ENCODE measurements around the gene RAB8B.

RAB8B gene

DNA sequence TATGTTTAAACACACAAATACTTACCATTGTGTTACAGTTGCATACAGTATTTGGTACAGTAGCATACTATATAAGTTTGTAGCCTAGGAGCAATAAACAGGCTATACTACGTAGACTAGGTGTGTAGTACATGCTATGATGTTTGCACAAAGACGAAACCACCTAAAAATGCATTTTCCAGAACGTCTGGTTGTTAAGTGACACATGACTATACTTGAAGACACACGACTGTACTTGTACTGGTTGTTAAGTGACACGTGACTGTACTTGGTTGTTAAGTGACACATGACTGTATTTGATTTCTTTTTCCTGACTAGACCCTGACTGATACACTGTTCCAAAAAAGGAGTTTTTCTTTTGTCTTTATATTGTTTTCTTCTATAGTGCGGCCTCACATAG is 34.1 kb downstream of the RAB8B start:
- no peak overlapping the region for H3K4ac ChIP-seq (ENCODE audit: low read depth, low read length)
- H2AK5ac ChIP-seq (ENCODE audit: low read length): no peak overlapping the region
- peaks cover 0 to 5% of the 10 kb centered on the region in 2 experiments for H3K4me1 ChIP-seq (ENCODE audit: control insufficient read depth in 1 of 2, insufficient read depth in 2 of 2, low read length in 2 of 2)
- no peak overlapping the region for H3K14ac ChIP-seq (ENCODE audit: low read length)
- no peaks in the 10 kb centered on the region for H3K27me3 ChIP-seq (ENCODE audit: insufficient read depth, low read length)
- WGBS (ENCODE audit: extremely low coverage, insufficient coverage, insufficient read length): no CpG with 5 or more reads among the region's 6 CpGs
- no peak overlapping the region for H3K27ac ChIP-seq (ENCODE audit: low read depth, low read length)
- no peak overlapping the region for H3K18ac ChIP-seq (ENCODE audit: low read length)
- no peak overlapping the region for H4K8ac ChIP-seq (ENCODE audit: low read depth, low read length)
- H2BK12ac ChIP-seq (ENCODE audit: low read length): no peak overlapping the region
- H3K23ac ChIP-seq (ENCODE audit: low read length): no peak overlapping the region
- no peak overlapping the region for H2BK5ac ChIP-seq (ENCODE audit: low read depth, low read length, poor library complexity)
- no peak overlapping the region for H3K4me3 ChIP-seq (ENCODE audit: low read depth, low read length)
- no peaks in the 10 kb centered on the region for H3K79me1 ChIP-seq (ENCODE audit: low read length)
- peaks cover 0 to 2% of the 10 kb centered on the region in 2 experiments for H3K36me3 ChIP-seq (ENCODE audit: control insufficient read depth in 1 of 2, insufficient read depth in 2 of 2, low read length in 2 of 2)
- H3K79me2 ChIP-seq (ENCODE audit: control insufficient read depth, insufficient read depth, low read length, poor library complexity): no peaks in the 10 kb centered on the region
- no peak overlapping the region for H4K91ac ChIP-seq (ENCODE audit: low read depth, low read length)
- no peak overlapping the region for H2AFZ ChIP-seq (ENCODE audit: insufficient read depth, low read length, poor library complexity)
- H3K9ac ChIP-seq (ENCODE audit: low read length): no peak overlapping the region
- H4K12ac ChIP-seq (ENCODE audit: low read depth, low read length): no peak overlapping the region
- H3K9me3 ChIP-seq (ENCODE audit: insufficient read depth, low read depth, low read length): no peaks in the 10 kb centered on the region
- no peak overlapping the region for H2BK120ac ChIP-seq (ENCODE audit: insufficient read depth, low read length, poor library complexity)
- no peak overlapping the region for H3K4me2 ChIP-seq (ENCODE audit: low read length)
- no peak for DNase-seq

DNA sequence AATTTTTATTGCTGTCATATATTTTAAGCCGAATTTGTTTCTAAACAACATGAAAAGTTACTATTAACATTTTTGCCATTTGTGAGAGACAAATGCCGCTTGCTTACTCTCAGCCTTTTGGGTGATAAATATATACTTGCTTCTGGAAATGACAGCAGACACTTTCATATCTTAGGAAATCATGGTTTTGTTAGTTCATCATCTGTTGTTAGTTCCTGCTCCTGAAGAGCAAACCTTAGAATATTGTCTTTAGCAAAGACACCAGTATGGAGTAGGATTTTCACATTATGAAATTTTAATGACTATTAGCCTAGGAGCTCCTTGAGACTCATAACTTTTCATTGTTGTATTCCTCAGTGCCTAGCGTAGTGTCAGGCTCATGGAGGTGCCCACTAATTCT is 36.0 kb downstream of the RAB8B start:
- H3K4me3 ChIP-seq (ENCODE audit: low read depth, low read length): no peak overlapping the region
- H4K12ac ChIP-seq (ENCODE audit: low read depth, low read length): no peak overlapping the region
- H3K9me3 ChIP-seq (ENCODE audit: insufficient read depth, low read depth, low read length): no peaks in the 10 kb centered on the region
- no peak overlapping the region for H3K27ac ChIP-seq (ENCODE audit: low read depth, low read length)
- no peak overlapping the region for H2BK5ac ChIP-seq (ENCODE audit: low read depth, low read length, poor library complexity)
- no peak for DNase-seq
- H2AK5ac ChIP-seq (ENCODE audit: low read length): no peak overlapping the region
- no peaks in the 10 kb centered on the region for H3K79me2 ChIP-seq (ENCODE audit: control insufficient read depth, insufficient read depth, low read length, poor library complexity)
- H3K27me3 ChIP-seq (ENCODE audit: insufficient read depth, low read length): no peaks in the 10 kb centered on the region
- no peak overlapping the region for H4K91ac ChIP-seq (ENCODE audit: low read depth, low read length)
- H2BK120ac ChIP-seq (ENCODE audit: insufficient read depth, low read length, poor library complexity): no peak overlapping the region
- H2AFZ ChIP-seq (ENCODE audit: insufficient read depth, low read length, poor library complexity): no peak overlapping the region
- no peak overlapping the region for H3K4me2 ChIP-seq (ENCODE audit: low read length)
- no peak overlapping the region for H2BK12ac ChIP-seq (ENCODE audit: low read length)
- no peak overlapping the region for H3K14ac ChIP-seq (ENCODE audit: low read length)
- no peaks in the 10 kb centered on the region for H3K79me1 ChIP-seq (ENCODE audit: low read length)
- no peak overlapping the region for H4K8ac ChIP-seq (ENCODE audit: low read depth, low read length)
- no peak overlapping the region for H3K23ac ChIP-seq (ENCODE audit: low read length)
- H3K18ac ChIP-seq (ENCODE audit: low read length): no peak overlapping the region
- peaks cover 0 to 6% of the 10 kb centered on the region in 2 experiments for H3K4me1 ChIP-seq (ENCODE audit: control insufficient read depth in 1 of 2, insufficient read depth in 2 of 2, low read length in 2 of 2)
- H3K4ac ChIP-seq (ENCODE audit: low read depth, low read length): no peak overlapping the region
- WGBS (ENCODE audit: extremely low coverage, insufficient coverage, insufficient read length): no CpG with 5 or more reads among the region's 3 CpGs
- no peaks in the 10 kb centered on the region for H3K36me3 ChIP-seq (ENCODE audit: control insufficient read depth in 1 of 2, insufficient read depth in 2 of 2, low read length in 2 of 2)
- H3K9ac ChIP-seq (ENCODE audit: low read length): no peak overlapping the region

DNA sequence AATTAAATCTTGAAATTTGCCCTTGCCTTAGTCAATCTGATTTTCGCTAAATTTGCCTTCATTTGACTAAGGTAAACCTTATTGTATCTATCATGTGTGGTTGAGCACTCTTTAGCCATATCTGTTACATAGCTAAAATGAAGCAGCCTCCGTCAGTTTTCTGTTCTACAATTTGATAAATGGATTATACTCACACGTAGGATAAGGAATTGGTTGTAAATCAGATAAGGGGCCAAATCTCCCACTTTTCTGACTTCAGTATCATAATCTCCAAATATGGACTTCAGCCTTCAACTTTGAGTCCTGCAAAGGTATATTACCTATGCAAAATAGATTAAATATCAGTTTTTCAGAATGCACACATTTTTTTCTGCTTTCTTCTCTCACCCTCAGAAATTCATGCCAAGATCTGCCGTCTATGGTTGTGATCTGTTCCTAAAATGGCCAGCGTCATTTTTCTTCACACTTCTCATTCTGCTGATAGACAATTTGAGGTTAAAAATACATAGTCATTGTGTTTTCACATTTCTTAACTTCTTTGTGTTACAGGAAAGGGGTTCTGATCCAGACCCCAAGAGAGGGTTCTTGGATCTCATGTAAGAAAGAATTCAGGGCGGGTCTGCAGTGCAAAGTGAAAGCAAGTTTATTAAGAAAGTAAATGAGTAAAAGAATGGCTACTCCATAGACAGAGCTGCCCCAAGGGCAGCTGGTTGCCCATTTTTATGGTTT is 36.9 kb downstream of the RAB8B start:
- H4K91ac ChIP-seq (ENCODE audit: low read depth, low read length): no peak overlapping the region
- no peak overlapping the region for H2BK5ac ChIP-seq (ENCODE audit: low read depth, low read length, poor library complexity)
- no CpG with 5 or more reads among the region's 6 CpGs for WGBS (ENCODE audit: extremely low coverage, insufficient coverage, insufficient read length)
- H3K27me3 ChIP-seq (ENCODE audit: insufficient read depth, low read length): no peaks in the 10 kb centered on the region
- H2AK5ac ChIP-seq (ENCODE audit: low read length): no peak overlapping the region
- H3K4me2 ChIP-seq (ENCODE audit: low read length): no peak overlapping the region
- H3K9me3 ChIP-seq (ENCODE audit: insufficient read depth, low read depth, low read length): no peaks in the 10 kb centered on the region
- H3K4me1 ChIP-seq (ENCODE audit: control insufficient read depth in 1 of 2, insufficient read depth in 2 of 2, low read length in 2 of 2): peaks cover 0 to 6% of the 10 kb centered on the region in 2 experiments
- H4K8ac ChIP-seq (ENCODE audit: low read depth, low read length): no peak overlapping the region
- no peaks in the 10 kb centered on the region for H3K79me2 ChIP-seq (ENCODE audit: control insufficient read depth, insufficient read depth, low read length, poor library complexity)
- no peak overlapping the region for H3K4ac ChIP-seq (ENCODE audit: low read depth, low read length)
- no peak overlapping the region for H3K14ac ChIP-seq (ENCODE audit: low read length)
- no peak overlapping the region for H4K12ac ChIP-seq (ENCODE audit: low read depth, low read length)
- H2BK12ac ChIP-seq (ENCODE audit: low read length): no peak overlapping the region
- no peak overlapping the region for H2BK120ac ChIP-seq (ENCODE audit: insufficient read depth, low read length, poor library complexity)
- no peak for DNase-seq
- no peak overlapping the region for H2AFZ ChIP-seq (ENCODE audit: insufficient read depth, low read length, poor library complexity)
- H3K23ac ChIP-seq (ENCODE audit: low read length): no peak overlapping the region
- no peak overlapping the region for H3K18ac ChIP-seq (ENCODE audit: low read length)
- H3K36me3 ChIP-seq (ENCODE audit: control insufficient read depth in 1 of 2, insufficient read depth in 2 of 2, low read length in 2 of 2): no peaks in the 10 kb centered on the region
- H3K27ac ChIP-seq (ENCODE audit: low read depth, low read length): no peak overlapping the region
- no peak overlapping the region for H3K4me3 ChIP-seq (ENCODE audit: low read depth, low read length)
- no peak overlapping the region for H3K9ac ChIP-seq (ENCODE audit: low read length)
- H3K79me1 ChIP-seq (ENCODE audit: low read length): no peaks in the 10 kb centered on the region

DNA sequence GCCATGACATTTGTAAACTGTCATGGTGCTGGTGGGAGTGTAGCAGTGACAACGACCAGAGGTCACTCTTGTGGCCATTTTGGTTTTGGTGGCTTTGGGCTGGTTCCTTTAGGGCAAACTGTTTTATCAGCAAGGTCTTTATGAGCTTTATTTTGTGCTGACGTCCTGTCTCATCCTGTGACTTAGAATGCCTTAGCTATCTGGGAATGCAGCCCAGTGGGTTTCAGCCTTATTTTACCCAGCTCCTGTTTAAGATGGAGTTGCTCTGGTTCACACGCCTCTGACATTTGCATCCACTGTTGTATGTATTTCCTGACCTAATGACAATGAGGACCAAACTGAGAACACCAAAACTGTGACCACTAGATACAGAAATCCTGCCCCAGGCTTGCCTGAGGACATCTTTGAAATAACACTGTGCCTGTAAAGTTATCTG is 37.6 kb downstream of the RAB8B start:
- no peaks in the 10 kb centered on the region for H3K79me2 ChIP-seq (ENCODE audit: control insufficient read depth, insufficient read depth, low read length, poor library complexity)
- WGBS (ENCODE audit: extremely low coverage, insufficient coverage, insufficient read length): no CpG with 5 or more reads among the region's 3 CpGs
- no peak overlapping the region for H4K91ac ChIP-seq (ENCODE audit: low read depth, low read length)

More for the DNA sequence above, 37.6 kb downstream of the RAB8B start:
- no peaks in the 10 kb centered on the region for H3K9me3 ChIP-seq (ENCODE audit: insufficient read depth, low read depth, low read length)
- no peak overlapping the region for H3K27ac ChIP-seq (ENCODE audit: low read depth, low read length)
- no peaks in the 10 kb centered on the region for H3K36me3 ChIP-seq (ENCODE audit: control insufficient read depth in 1 of 2, insufficient read depth in 2 of 2, low read length in 2 of 2)
- no peak overlapping the region for H2BK5ac ChIP-seq (ENCODE audit: low read depth, low read length, poor library complexity)
- H4K12ac ChIP-seq (ENCODE audit: low read depth, low read length): no peak overlapping the region
- peaks cover 0 to 6% of the 10 kb centered on the region in 2 experiments for H3K4me1 ChIP-seq (ENCODE audit: control insufficient read depth in 1 of 2, insufficient read depth in 2 of 2, low read length in 2 of 2)
- DNase-seq: peak; percentile 63 to 77
- no peaks in the 10 kb centered on the region for H3K27me3 ChIP-seq (ENCODE audit: insufficient read depth, low read length)
- no peak overlapping the region for H3K4ac ChIP-seq (ENCODE audit: low read depth, low read length)
- no peak overlapping the region for H3K9ac ChIP-seq (ENCODE audit: low read length)
- no peak overlapping the region for H2AK5ac ChIP-seq (ENCODE audit: low read length)
- no peak overlapping the region for H2AFZ ChIP-seq (ENCODE audit: insufficient read depth, low read length, poor library complexity)
- H3K14ac ChIP-seq (ENCODE audit: low read length): no peak overlapping the region
- H4K8ac ChIP-seq (ENCODE audit: low read depth, low read length): no peak overlapping the region
- no peak overlapping the region for H3K4me3 ChIP-seq (ENCODE audit: low read depth, low read length)
- H2BK120ac ChIP-seq (ENCODE audit: insufficient read depth, low read length, poor library complexity): no peak overlapping the region
- no peak overlapping the region for H2BK12ac ChIP-seq (ENCODE audit: low read length)
- H3K18ac ChIP-seq (ENCODE audit: low read length): no peak overlapping the region
- H3K4me2 ChIP-seq (ENCODE audit: low read length): no peak overlapping the region
- H3K79me1 ChIP-seq (ENCODE audit: low read length): no peaks in the 10 kb centered on the region
- no peak overlapping the region for H3K23ac ChIP-seq (ENCODE audit: low read length)

Measured in trophoblast cell (in vitro differentiated cells and primary cell).